ENCODE measurements around the gene TMTC2.

TMTC2 gene

DNA sequence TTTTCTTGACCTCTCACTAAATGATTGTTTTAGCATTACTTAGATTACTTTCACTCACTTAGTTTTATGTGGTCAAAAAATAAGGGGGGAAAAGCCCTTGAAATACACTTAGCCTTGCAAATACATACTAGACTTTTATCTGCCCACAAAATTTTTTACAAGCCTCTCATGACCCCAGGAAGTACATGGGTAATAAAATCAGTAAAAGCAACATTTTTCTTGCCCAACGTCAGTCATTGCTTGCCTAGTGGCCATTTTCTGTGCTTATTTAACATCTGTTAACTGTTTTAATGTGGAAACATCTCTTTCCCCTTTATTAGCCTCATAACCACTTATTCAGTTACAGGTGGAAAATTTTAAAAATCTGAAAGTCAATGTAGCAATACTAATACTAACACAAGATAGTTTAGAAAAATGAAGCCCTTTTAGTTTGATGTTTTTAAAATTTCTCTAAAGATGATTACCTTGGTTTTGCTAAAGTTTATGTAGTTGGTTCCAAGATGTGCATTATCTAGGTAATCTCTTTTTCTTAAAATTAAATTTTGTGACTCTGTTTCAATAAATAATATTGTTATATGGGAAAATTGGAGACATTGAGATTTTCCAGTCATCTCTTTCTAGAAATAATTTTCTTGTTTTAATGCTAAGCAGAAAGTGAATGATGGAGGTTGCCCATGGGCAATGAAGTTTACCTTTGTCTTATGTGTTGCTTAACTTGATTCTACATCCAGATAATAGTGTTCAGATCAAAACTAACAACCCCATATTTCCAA is 175.5 kb downstream of the TMTC2 start:
- no peaks in the 10 kb centered on the region for H3K9me3 Mint-ChIP-seq
- H3K4me3 Mint-ChIP-seq: no peak overlapping the region
- ATAC-seq (replicated peaks): no peak
- no peak for DNase-seq
- H3K4me1 Mint-ChIP-seq (ENCODE audit: low read depth in 2 of 2): no peaks in the 10 kb centered on the region
- H3K27ac Mint-ChIP-seq: no peak overlapping the region
- no peaks in the 10 kb centered on the region for H3K27me3 Mint-ChIP-seq
- no peaks in the 10 kb centered on the region for H3K36me3 Mint-ChIP-seq (ENCODE audit: insufficient read depth)

DNA sequence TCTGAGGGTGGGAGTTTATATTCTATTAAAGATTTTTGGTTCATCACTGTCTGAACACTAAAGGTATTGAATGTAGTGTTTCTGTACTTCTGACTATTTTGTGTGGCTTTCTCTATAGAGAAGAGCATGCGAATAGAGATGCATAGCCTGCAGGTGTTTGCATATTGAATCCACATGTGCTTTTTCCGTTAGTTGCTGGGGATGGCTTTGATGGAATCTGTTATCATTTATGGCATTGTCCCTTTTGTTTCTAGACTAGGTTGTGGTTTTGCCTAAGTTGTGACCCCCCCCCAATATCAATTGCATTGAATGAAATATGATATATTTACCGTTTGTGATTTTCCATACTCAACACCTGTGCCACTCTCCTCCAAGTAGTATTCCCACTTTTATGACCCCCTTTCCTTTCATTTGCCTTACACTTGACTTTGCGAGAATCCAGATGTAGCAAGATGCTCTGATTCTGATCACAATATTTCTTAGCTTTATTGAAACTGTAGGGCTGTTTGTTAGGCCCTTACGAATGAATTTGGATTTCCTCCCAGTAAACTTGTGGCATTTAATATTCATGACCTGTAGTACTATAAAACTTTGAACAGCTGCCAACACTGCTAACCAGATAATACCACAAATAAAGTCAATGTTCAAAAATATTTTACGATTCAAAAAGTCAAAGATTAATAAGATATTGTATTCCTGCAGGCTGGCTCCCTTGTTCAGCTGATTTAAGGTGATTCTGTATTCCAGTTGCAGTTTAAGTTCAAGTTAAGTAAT is 176.4 kb downstream of the TMTC2 start:
- no peaks in the 10 kb centered on the region for H3K36me3 Mint-ChIP-seq (ENCODE audit: insufficient read depth)

DNA sequence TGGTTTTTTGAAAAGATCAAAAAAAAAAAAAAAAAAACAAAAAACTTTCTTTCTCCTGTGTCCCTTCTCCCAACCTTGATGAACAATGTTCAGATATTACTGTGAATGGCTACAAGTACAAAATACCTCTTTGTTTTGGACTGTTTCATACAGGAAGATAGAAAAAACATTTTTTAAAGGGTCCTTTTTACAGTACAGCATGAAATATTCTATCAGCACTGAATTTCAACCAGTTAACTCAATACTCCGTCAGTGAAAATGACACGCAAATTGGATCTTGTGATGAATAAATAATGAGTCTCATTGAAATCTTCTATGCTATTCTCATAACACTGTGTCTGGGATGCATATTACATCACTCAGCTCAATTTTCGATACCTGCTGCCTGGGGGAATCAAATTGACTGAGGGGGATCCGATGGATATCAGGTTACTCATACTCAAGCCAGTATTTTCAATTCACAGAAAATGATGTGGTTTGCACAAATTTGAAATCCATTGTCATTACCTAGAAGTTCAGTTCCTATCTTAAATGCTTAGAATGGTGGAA is 179.6 kb downstream of the TMTC2 start:
- H3K4me1 Mint-ChIP-seq (ENCODE audit: low read depth in 2 of 2): no peaks in the 10 kb centered on the region
- no peak for ATAC-seq (replicated peaks)
- H3K36me3 Mint-ChIP-seq (ENCODE audit: insufficient read depth): no peaks in the 10 kb centered on the region
- H3K27ac Mint-ChIP-seq: no peak overlapping the region
- DNase-seq: no peak
- H3K9me3 Mint-ChIP-seq: no peaks in the 10 kb centered on the region
- H3K27me3 Mint-ChIP-seq: no peaks in the 10 kb centered on the region
- H3K4me3 Mint-ChIP-seq: no peak overlapping the region

More for the DNA sequence above, 176.4 kb downstream of the TMTC2 start:
- DNase-seq: no peak
- Mint-ChIP-seq H3K4me1 (ENCODE audit: low read depth in 2 of 2) (no peaks in the 10 kb centered on the region), H3K4me3 (no peak overlapping the region), H3K27ac (no peak overlapping the region), H3K9me3 (no peaks in the 10 kb centered on the region), H3K27me3 (no peaks in the 10 kb centered on the region)
- ATAC-seq (replicated peaks): no peak

DNA sequence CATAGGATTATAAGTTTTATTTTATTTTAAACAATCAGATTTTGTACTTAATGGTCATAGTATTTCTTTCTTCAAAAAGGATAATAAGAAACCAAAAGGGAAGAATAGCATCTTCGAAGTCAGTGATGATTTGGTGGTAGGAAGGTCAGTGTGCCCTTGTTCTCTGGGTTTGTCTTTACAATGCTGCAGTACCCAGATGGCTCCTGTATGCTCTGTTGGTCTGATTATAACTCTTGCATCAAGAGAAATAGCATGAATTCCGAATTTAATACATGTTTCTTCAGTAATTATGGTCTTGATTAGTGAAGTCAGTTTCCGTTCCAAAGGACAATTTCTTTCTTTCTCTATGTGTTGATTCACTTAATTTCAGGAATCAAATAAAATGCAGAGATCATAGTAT is 180.2 kb downstream of the TMTC2 start:
- Mint-ChIP-seq H3K27me3 (no peaks in the 10 kb centered on the region), H3K4me1 (ENCODE audit: low read depth in 2 of 2) (no peaks in the 10 kb centered on the region), H3K27ac (no peak overlapping the region), H3K36me3 (ENCODE audit: insufficient read depth) (no peaks in the 10 kb centered on the region), H3K4me3 (no peak overlapping the region), H3K9me3 (no peaks in the 10 kb centered on the region)
- ATAC-seq (replicated peaks) (no peak), DNase-seq (no peak)

DNA sequence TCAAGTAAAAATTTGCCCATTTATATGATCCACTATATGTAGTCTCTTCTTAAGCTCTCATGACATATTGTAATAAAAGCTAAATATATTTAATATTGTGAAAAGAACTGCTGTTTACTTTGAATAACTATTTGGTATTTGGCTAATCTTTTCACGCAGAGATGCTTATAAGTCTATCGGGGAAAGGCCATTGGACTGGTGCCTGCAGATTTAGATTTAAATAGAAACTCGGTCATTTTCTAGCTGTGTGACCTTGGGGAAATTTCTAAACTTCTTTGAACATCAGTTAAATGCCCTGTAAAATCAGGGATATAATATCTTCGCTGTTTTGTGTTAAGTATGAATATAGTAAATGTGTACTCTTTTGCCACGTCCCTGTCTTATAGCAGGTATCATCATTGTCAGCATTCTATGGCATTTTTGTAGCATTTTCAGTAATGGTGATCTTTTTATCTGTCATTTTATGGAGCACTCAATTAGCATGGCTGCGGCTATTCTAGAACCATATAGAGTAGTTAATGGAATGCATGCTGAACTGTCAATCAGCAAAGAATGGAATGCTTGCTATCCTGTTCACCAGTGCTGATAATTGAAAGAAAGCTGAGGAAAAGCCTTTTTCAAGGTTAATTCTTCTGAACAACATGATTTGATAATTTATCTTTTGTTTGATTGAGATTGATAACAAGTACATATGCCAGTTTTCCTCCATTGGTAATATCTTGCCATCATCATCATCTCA is 181.2 kb downstream of the TMTC2 start:
- Mint-ChIP-seq H3K4me1 (ENCODE audit: low read depth in 2 of 2) (no peaks in the 10 kb centered on the region), H3K27me3 (no peaks in the 10 kb centered on the region), H3K9me3 (no peaks in the 10 kb centered on the region), H3K36me3 (ENCODE audit: insufficient read depth) (no peaks in the 10 kb centered on the region), H3K4me3 (no peak overlapping the region), H3K27ac (no peak overlapping the region)
- ATAC-seq (replicated peaks) (no peak), DNase-seq (no peak)

DNA sequence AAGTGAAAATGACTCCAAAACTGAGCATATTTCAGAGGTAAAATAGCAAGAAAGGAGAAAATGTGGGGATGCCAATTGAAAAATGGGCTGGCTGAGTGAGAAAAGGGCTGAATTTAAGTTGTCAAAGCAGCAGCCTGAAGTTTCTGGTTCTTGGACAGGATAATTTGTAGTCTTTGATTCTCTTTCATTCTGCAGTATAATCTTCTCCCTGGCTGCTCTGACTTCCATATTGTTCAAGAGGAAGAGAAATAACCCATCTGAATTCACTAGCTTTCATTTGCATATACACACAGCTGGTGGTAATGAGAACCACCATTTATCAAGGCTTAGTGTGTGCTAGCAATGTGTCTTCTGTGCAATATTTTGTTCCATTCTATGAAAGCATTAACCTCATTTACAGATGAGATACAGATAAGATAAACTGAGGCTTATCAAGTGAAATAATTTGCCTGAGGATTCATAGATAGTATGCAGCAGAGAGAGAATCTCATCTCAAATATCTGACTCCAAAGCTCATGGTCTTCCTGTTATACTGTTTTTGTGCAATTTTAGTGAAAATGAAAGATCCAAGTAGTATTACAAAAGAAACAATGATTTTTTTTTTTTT is 184.2 kb downstream of the TMTC2 start:
- ATAC-seq (replicated peaks): no peak
- DNase-seq: no peak
- Mint-ChIP-seq H3K27me3 (no peaks in the 10 kb centered on the region), H3K9me3 (no peaks in the 10 kb centered on the region), H3K27ac (no peak overlapping the region), H3K4me3 (no peak overlapping the region), H3K4me1 (ENCODE audit: low read depth in 2 of 2) (no peaks in the 10 kb centered on the region), H3K36me3 (ENCODE audit: insufficient read depth) (no peaks in the 10 kb centered on the region)

DNA sequence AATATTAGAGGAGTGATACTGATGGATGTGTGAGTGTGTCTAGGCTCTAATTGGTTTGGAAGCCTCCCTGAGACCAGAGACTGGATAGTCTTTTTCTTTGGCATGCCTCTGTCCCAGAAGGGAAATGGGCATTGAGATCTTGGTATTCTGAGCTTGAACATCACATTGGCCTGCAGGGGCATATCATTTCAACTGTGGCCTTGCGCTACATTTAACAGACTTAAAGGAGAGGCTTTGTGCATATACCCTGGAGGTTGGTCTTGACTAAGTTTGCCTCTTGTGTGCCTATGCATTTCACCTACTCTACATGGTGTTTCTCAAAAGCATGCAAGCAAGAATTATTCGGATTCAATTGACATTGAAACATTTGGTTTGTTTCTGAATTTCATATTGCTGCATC is 185.4 kb downstream of the TMTC2 start:
- Mint-ChIP-seq H3K9me3 (no peaks in the 10 kb centered on the region), H3K27ac (no peak overlapping the region), H3K27me3 (no peaks in the 10 kb centered on the region), H3K4me1 (ENCODE audit: low read depth in 2 of 2) (no peaks in the 10 kb centered on the region), H3K4me3 (no peak overlapping the region), H3K36me3 (ENCODE audit: insufficient read depth) (no peaks in the 10 kb centered on the region)
- no peak for DNase-seq
- no peak for ATAC-seq (replicated peaks)

DNA sequence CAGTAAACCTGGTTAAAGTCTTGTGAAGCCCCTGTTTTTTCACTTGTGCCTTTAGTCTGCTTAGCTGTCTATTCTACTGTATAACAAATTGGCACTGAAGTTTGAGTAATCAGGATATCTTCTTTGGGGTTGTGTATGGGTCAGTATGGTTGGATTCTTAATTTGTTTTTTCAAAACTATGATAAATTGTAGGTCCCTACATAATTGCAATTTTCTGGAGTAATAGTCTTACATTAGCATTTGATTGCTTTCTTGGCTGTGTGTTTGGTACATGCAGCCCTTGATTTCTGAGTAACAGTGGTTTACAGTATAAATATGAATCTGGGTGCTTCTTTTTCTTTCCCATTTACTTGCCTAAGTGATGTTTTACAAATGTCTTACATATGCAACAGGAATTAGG is 186.6 kb downstream of the TMTC2 start:
- peaks cover 0 to 1% of the 10 kb centered on the region in 2 donors for H3K9me3 Mint-ChIP-seq
- no peaks in the 10 kb centered on the region for H3K27me3 Mint-ChIP-seq
- H3K4me1 Mint-ChIP-seq (ENCODE audit: low read depth in 2 of 2): peaks cover 0 to 1% of the 10 kb centered on the region in 2 donors
- H3K36me3 Mint-ChIP-seq (ENCODE audit: insufficient read depth): no peaks in the 10 kb centered on the region
- H3K27ac Mint-ChIP-seq: no peak overlapping the region
- no peak overlapping the region for H3K4me3 Mint-ChIP-seq
- ATAC-seq (replicated peaks) (no peak), DNase-seq (no peak)

DNA sequence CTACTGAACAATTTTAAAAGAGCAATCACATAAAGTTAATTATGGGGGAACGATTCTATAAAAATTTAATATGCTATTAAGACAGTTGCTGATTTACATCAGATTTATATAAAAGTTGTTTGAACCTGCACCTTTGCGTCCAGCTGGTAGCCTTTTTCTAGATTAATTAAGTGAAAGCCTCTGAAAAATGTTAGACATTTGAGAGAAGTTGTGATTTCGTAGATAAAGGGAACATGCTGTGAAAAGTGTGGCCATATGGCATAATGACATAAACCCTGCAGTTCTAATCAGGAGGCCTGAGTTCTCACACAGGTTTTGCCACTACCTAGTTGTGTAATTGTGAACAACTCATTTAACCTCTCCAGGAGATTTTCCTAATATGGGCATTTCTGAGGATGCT is 187.2 kb downstream of the TMTC2 start:
- peaks cover 0 to 1% of the 10 kb centered on the region in 2 donors for H3K4me1 Mint-ChIP-seq (ENCODE audit: low read depth in 2 of 2)
- no peak overlapping the region for H3K4me3 Mint-ChIP-seq
- peaks cover 0 to 2% of the 10 kb centered on the region in 2 donors for H3K9me3 Mint-ChIP-seq
- no peaks in the 10 kb centered on the region for H3K36me3 Mint-ChIP-seq (ENCODE audit: insufficient read depth)
- H3K27ac Mint-ChIP-seq: no peak overlapping the region
- ATAC-seq (replicated peaks) (no peak), DNase-seq (no peak)
- H3K27me3 Mint-ChIP-seq: no peaks in the 10 kb centered on the region

DNA sequence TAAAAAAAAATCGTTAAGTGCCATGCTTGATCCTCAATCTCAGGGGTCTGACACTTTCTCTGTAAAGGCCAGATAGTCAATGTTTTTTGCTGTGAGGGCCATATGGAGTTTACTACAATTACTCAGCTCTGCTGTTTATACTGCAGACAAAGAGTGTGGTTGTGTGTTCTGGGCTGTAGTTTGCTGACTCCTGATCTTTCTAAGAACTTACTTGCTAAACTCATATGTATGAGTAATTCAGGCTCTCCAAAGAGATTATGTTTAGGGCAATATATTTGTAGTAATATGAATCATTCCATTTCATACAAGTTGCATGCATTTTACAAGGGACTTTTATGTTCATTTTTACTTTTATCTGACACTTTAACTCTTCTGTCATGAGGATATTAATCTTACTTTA is 188.2 kb downstream of the TMTC2 start:
- H3K4me1 Mint-ChIP-seq (ENCODE audit: low read depth in 2 of 2): peaks cover 0 to 1% of the 10 kb centered on the region in 2 donors
- peaks cover 0 to 2% of the 10 kb centered on the region in 2 donors for H3K9me3 Mint-ChIP-seq
- no peak overlapping the region for H3K4me3 Mint-ChIP-seq
- no peak for DNase-seq
- H3K27ac Mint-ChIP-seq: no peak overlapping the region
- no peaks in the 10 kb centered on the region for H3K27me3 Mint-ChIP-seq
- H3K36me3 Mint-ChIP-seq (ENCODE audit: insufficient read depth): no peaks in the 10 kb centered on the region
- ATAC-seq (replicated peaks): no peak

DNA sequence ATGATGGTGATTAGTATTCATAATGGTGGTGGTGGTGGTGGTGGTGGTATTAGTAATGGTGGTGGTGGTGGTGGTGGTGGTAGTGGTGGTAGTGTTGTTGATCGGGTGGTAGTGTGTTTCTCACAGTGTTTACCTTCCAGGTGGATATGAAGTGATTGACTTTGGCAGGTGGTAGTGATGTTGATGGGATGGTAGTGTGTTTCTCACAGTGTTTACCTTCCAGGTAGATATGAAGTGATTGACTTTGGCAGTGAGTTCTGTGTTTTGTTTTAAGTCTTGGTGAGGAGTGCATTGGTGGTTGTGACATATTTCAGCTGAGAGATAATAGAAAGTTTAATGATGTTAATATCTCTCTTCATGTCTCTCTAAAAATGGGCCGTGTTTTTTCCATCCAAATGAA is 189.4 kb downstream of the TMTC2 start:
- Mint-ChIP-seq H3K36me3 (ENCODE audit: insufficient read depth) (no peaks in the 10 kb centered on the region), H3K4me3 (no peak overlapping the region), H3K27ac (no peak overlapping the region), H3K4me1 (ENCODE audit: low read depth in 2 of 2) (peaks cover 0 to 1% of the 10 kb centered on the region in 2 donors), H3K9me3 (peaks cover 0 to 2% of the 10 kb centered on the region in 2 donors), H3K27me3 (no peaks in the 10 kb centered on the region)
- no peak for DNase-seq
- ATAC-seq (replicated peaks): no peak

DNA sequence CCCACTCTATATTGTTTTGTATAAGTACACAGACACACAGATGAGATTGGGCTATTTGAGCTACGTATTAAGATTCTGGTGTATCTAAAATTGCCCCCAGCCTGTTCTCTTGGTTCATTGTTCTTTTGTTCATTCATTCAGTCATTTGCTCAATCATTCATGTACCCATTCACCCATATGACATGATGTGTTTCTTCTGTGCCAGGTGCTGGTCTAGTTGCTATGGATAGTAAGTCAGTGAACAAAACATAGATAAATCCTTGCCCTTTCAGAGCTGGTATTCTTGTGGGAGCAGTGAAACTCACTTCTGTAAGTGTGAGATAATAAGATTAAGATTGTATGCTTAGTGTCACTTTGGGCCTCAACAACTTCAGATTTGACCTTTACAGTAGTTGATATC is 191.3 kb downstream of the TMTC2 start:
- Mint-ChIP-seq H3K4me3 (no peak overlapping the region), H3K4me1 (ENCODE audit: low read depth in 2 of 2) (peaks cover 0 to 1% of the 10 kb centered on the region in 2 donors), H3K9me3 (peaks cover 0 to 2% of the 10 kb centered on the region in 2 donors), H3K36me3 (ENCODE audit: insufficient read depth) (no peaks in the 10 kb centered on the region), H3K27me3 (no peaks in the 10 kb centered on the region), H3K27ac (no peak overlapping the region)
- ATAC-seq (replicated peaks) (no peak), DNase-seq (no peak)

DNA sequence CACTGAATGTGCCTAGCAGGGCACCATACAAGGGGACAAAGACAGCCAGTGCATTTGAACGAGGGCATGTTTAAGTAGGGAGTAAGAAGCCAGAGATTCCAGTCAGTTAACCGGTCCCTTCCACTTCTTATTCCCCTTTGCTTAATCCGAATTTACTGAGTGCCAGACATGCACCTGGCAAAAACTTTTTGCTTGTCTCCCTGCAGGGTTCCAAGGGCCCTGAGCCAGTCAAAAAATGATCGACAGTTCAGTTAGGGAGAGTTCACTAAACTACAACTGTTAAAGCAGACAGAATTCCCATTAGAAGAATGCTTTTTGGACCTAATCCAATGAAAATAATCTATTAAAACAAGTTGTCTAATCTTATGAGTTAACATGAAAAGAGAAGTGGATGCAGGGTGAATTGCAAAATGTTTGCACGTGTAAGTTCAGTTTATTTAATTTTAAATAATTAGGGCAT is 193.8 kb downstream of the TMTC2 start:
- Mint-ChIP-seq H3K27me3 (no peaks in the 10 kb centered on the region), H3K36me3 (ENCODE audit: insufficient read depth) (no peaks in the 10 kb centered on the region), H3K9me3 (peaks cover 0 to 2% of the 10 kb centered on the region in 2 donors), H3K27ac (no peak overlapping the region), H3K4me3 (no peak overlapping the region), H3K4me1 (ENCODE audit: low read depth in 2 of 2) (peaks cover 0 to 1% of the 10 kb centered on the region in 2 donors)
- ATAC-seq (replicated peaks) (no peak), DNase-seq (no peak)

Data from effector memory CD8-positive, alpha-beta T cell (primary cell).